GM12878 (cell line): Measurements from ENCODE around the gene CLIC3. TPM values are rescaled to one million over a fixed set of nuclear protein-coding genes. Genes with fewer than 3 reads are reported as not detected.

Source experiments
- BACH1 ChIP-seq: fragments of 450-650 bp; IDR thresholded peaks from 2 replicates; pipeline ENCODE4 v1.6.1; 2017; ENCODE audit warnings: mild to moderate bottlenecking, borderline replicate concordance
- BHLHE40 ChIP-seq, 2 experiments: fragments of 450-650 bp in 1 of 2; IDR thresholded peaks; 2 replicates each; pipeline ENCODE4 v1.6.1; 2011 to 2017; ENCODE audit warnings: low read depth in 2 of 2, borderline replicate concordance in 1 of 2, improper control_type of control experiment in 1 of 2, low read length in 1 of 2, mild to moderate bottlenecking in 1 of 2
- CEBPZ ChIP-seq: fragments of 150-350 bp; IDR thresholded peaks from 2 replicates; pipeline ENCODE4 v1.6.1; 2016; ENCODE audit warnings: low read depth, low read length
- EP300 ChIP-seq, 2 experiments: fragments of 150-350 bp in 1 of 2; IDR thresholded peaks; 2 replicates each; pipeline ENCODE4 v1.6.1; 2011 to 2012; ENCODE audit warnings: low read depth in 2 of 2, low read length in 2 of 2, borderline replicate concordance in 1 of 2, improper control_type of control experiment in 1 of 2, inconsistent platforms in 1 of 2; ENCODE audit not compliant: control insufficient read depth in 1 of 2
- HDAC2 ChIP-seq: fragments of 200-600 bp; sonication (generic); IDR thresholded peaks from 2 replicates; pipeline ENCODE4 v1.6.1; 2017
- HDGF ChIP-seq: fragments of 450-650 bp; IDR thresholded peaks from 2 replicates; pipeline ENCODE4 v1.6.1; 2016; ENCODE audit warnings: antibody characterized with exemption
- IKZF1 ChIP-seq: fragments of 450-650 bp; conservative IDR thresholded peaks from 2 replicates; pipeline ENCODE4 v1.6.1; 2017; ENCODE audit warnings: antibody characterized with exemption, mild to moderate bottlenecking
- LARP7 ChIP-seq: fragments of 450-650 bp; IDR thresholded peaks from 2 replicates; pipeline ENCODE4 v1.6.1; 2017; ENCODE audit warnings: mild to moderate bottlenecking
- MYC ChIP-seq: IDR thresholded peaks from 2 replicates; pipeline ENCODE4 v1.6.1; 2011; ENCODE audit warnings: mild to moderate bottlenecking, low read length, moderate library complexity, inconsistent platforms; ENCODE audit not compliant: insufficient read depth, insufficient replicate concordance, insufficient read length, severe bottlenecking
- NFYB ChIP-seq: IDR thresholded peaks from 2 replicates; pipeline ENCODE4 v1.6.1; 2011; ENCODE audit warnings: low read depth, mild to moderate bottlenecking, low read length, improper control_type of control experiment, moderate library complexity; ENCODE audit not compliant: insufficient read depth
- NR2F1 ChIP-seq: fragments of 450-650 bp; conservative IDR thresholded peaks from 2 replicates; pipeline ENCODE4 v1.6.1; 2017; ENCODE audit warnings: mild to moderate bottlenecking
- PBX3 ChIP-seq: IDR thresholded peaks from 2 replicates; pipeline ENCODE4 v1.6.1; 2011; ENCODE audit warnings: mild to moderate bottlenecking, low read depth, low read length, moderate library complexity; ENCODE audit not compliant: insufficient replicate concordance
- POLR2A ChIP-seq: IDR thresholded peaks from 2 replicates; pipeline ENCODE4 v1.6.1; 2011; ENCODE audit warnings: low read depth, mild to moderate bottlenecking, low read length
- RB1 ChIP-seq: fragments of 450-650 bp; formaldehyde crosslinking; IDR thresholded peaks from 2 replicates; pipeline ENCODE4 v1.6.1; 2017; ENCODE audit warnings: mild to moderate bottlenecking, borderline replicate concordance
- RCOR1 ChIP-seq: conservative IDR thresholded peaks from 2 replicates; pipeline ENCODE4 v1.6.1; 2012; ENCODE audit warnings: low read depth, low read length, improper control_type of control experiment
- RFX5 ChIP-seq: IDR thresholded peaks from 2 replicates; pipeline ENCODE4 v1.6.1; 2011; ENCODE audit warnings: low read depth, low read length, improper control_type of control experiment
- RUNX3 ChIP-seq: IDR thresholded peaks from 2 replicates; pipeline ENCODE4 v1.6.1; 2012; ENCODE audit warnings: low read length, inconsistent platforms
- SMAD5 ChIP-seq: IDR thresholded peaks from 2 replicates; pipeline ENCODE4 v1.6.1; 2016; ENCODE audit warnings: antibody characterized with exemption, low read depth
- SMARCA5 ChIP-seq: fragments of 450-650 bp; IDR thresholded peaks from 2 replicates; pipeline ENCODE4 v1.6.1; 2017; ENCODE audit warnings: mild to moderate bottlenecking
- ZBED1 ChIP-seq: IDR thresholded peaks from 2 replicates; pipeline ENCODE4 v1.6.1; 2016; ENCODE audit warnings: borderline replicate concordance
- ZBTB40 ChIP-seq: fragments of 450-650 bp; IDR thresholded peaks from 2 replicates; pipeline ENCODE4 v1.6.1; 2016; ENCODE audit warnings: mild to moderate bottlenecking, moderate library complexity, borderline replicate concordance
- ZNF207 ChIP-seq: fragments of 450-650 bp; IDR thresholded peaks from 2 replicates; pipeline ENCODE4 v1.6.1; 2014; ENCODE audit warnings: antibody characterized with exemption, mild to moderate bottlenecking, borderline replicate concordance
- polyA plus RNA-seq, 11 experiments: library from polyadenylated mRNA; depleted of rRNA in 4 of 11; unstranded in 6 of 11; stranded (reverse) in 5 of 11; fragments of >200 nt; fragmentation: Nextera tagmentation in 4 of 11; fragmentation: Illumina TruSeq in 1 of 11; extraction: Ambion mirVana in 4 of 11; extraction: Trizol in 1 of 11; gene quantifications; 1 replicate in 1 of 11; 2 replicates in 10 of 11; pipeline versions ENCODE4 v1.2.1 to v1.2.3, GENCODE V29; 2011 to 2016; ENCODE audit warnings: inconsistent platforms in 2 of 11, missing spikeins in 2 of 11, low read depth in 1 of 11
- total RNA-seq, 4 experiments: library from RNA; depleted of rRNA in 3 of 4; stranded (reverse); fragments of >200 nt in 3 of 4; fragmentation: Illumina TruSeq in 1 of 4; extraction: Trizol in 1 of 4; gene quantifications; 2 replicates each; pipeline versions ENCODE4 v1.2.1 to v1.2.3, GENCODE V29; 2013 to 2021

The CLIC3 gene
- total and polyA plus RNA-seq, 10 of the 15 experiments (the other 5 are each of a cell fraction or from before 2014, with no cell fraction given): 0.31 TPM; not detected in 9

GRCh38 chr9:136991993-136992818 is 4.2 kb downstream of the CLIC3 start, which contains the start of gene PAXX (continued):
- TF ChIP-seq ZBTB40 (no peak), NFYB (no peak), IKZF1 (peak; percentile 70), RUNX3 (no peak), MYC (peak; percentile 29), NR2F1 (peak; percentile 19; the same call in 1 of the 2 replicates), RCOR1 (no peak), POLR2A (peak; percentile 67), BACH1 (peak; percentile 68; the same call in 1 of the 2 replicates), HDGF (peak; percentile 56; the same call in 1 of the 2 replicates), HDAC2 (no peak), SMARCA5 (peak; percentile 72), ZNF207 (0 out of 2 replicates have a peak, but pooled peaks have one; percentile 42), EP300 (IDR thresholded peaks at IDR 0.05; ENCODE audit: borderline replicate concordance in 1 of 2, control insufficient read depth in 1 of 2, low read depth in 2 of 2, low read length in 2 of 2) (no peak), BHLHE40 (IDR thresholded peaks at IDR 0.05; ENCODE audit: borderline replicate concordance in 1 of 2, low read depth in 2 of 2, low read length in 1 of 2) (peak in 1 of 2 experiments; percentile 68; a peak in 2 of 4 replicates), RB1 (peak; percentile 78; the same call in 1 of the 2 replicates), SMAD5 (peak; percentile 67; the same call in 1 of the 2 replicates), LARP7 (peak; percentile 82), CEBPZ (no peak), PBX3 (no peak), ZBED1 (no peak), RFX5 (no peak)
